ENCODE results near the gene TGIF2LX.
"Not testable (repeated sequence)": the region's sequence is repeated elsewhere in the genome, so short reads cannot be mapped to it uniquely, and the experiment has no call there.

DNA sequence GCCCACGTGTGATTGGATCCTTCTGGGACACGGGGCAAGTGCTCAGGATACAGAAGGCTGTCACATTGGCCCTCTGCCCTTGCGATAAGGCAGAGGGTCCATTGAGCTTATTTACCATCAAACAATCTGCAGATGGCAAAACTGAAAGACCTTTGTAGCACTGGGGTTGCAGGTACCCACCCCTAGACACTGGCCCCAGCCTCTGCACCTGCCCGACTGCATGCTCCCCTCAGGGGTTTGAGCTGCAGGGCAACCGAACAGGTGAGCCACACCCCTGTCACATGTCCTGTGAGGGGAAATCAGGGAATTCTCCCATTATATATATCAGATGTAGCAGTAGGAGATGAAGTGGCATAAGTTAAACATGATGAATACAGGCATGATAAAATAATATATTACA, 21.4 kb downstream of the TGIF2LX start:
- TF ChIP-seq CTCF, POLR2A (IDR thresholded peaks at IDR 0.05): not testable (repeated sequence)
